BLaER1 (cell line): ENCODE data around the gene CAD.

Experiments used
- H3K27ac ChIP-seq: shearing (Covaris generic); formaldehyde crosslinking; 2 replicates; pipeline ENCODE4 v1.8.1; 2022
- H3K27me3 ChIP-seq: shearing (Covaris generic); formaldehyde crosslinking; 2 replicates; pipeline ENCODE4 v1.8.1; 2022
- H3K36me3 ChIP-seq: shearing (Covaris generic); formaldehyde crosslinking; 2 replicates; pipeline ENCODE4 v1.8.1; 2022
- H3K4me1 ChIP-seq: shearing (Covaris generic); formaldehyde crosslinking; 2 replicates; pipeline ENCODE4 v1.8.1; 2022
- H3K4me2 ChIP-seq: shearing (Covaris generic); formaldehyde crosslinking; 2 replicates; pipeline ENCODE4 v1.8.1; 2022
- H3K4me3 ChIP-seq: shearing (Covaris generic); formaldehyde crosslinking; 2 replicates; pipeline ENCODE4 v1.8.1; 2022
- H3K9ac ChIP-seq: shearing (Covaris generic); formaldehyde crosslinking; 2 replicates; pipeline ENCODE4 v1.8.1; 2022
- H3K9me3 ChIP-seq: shearing (Covaris generic); formaldehyde crosslinking; 2 replicates; pipeline ENCODE4 v1.8.1; 2022
- H4K20me1 ChIP-seq: shearing (Covaris generic); formaldehyde crosslinking; 2 replicates; pipeline ENCODE4 v1.8.1; 2022
- Cebpa-rat ChIP-seq: shearing (Covaris generic); IDR thresholded peaks from 2 replicates; pipeline ENCODE4 v1.8.1; 2022

The CAD gene

GRCh38 chr2:27240406-27240805 lies 23.2 kb downstream of the CAD start:
- no peak overlapping the region for H3K27ac ChIP-seq
- H3K4me3 ChIP-seq = no peak overlapping the region
- H3K36me3 ChIP-seq = peaks cover 100% of the 10 kb centered on the region
- H3K4me2 ChIP-seq = no peak overlapping the region
- H3K9ac ChIP-seq = no peak overlapping the region
- TF ChIP-seq Cebpa-rat = no peak
- peaks cover 10% of the 10 kb centered on the region; the same call in 1 of the 2 replicates for H4K20me1 ChIP-seq
- peaks cover 17% of the 10 kb centered on the region for H3K4me1 ChIP-seq
- no peaks in the 10 kb centered on the region for H3K27me3 ChIP-seq
- H3K9me3 ChIP-seq = no peaks in the 10 kb centered on the region

GRCh38 chr2:27241761-27242613 lies 24.8 kb downstream of the CAD start:
- no peaks in the 10 kb centered on the region for H3K9me3 ChIP-seq
- no peak for TF ChIP-seq Cebpa-rat
- H3K4me2 ChIP-seq = peak overlapping the region; percentile 71
- H3K9ac ChIP-seq = peak overlapping the region; percentile 58; the same call in 1 of the 2 replicates
- peaks cover 84% of the 10 kb centered on the region for H3K36me3 ChIP-seq
- peaks cover 10% of the 10 kb centered on the region; the same call in 1 of the 2 replicates for H4K20me1 ChIP-seq
- H3K4me3 ChIP-seq = no peak overlapping the region
- H3K27ac ChIP-seq = peak overlapping the region; percentile 50
- H3K27me3 ChIP-seq = no peaks in the 10 kb centered on the region
- peaks cover 17% of the 10 kb centered on the region for H3K4me1 ChIP-seq

- no peaks in the 10 kb centered on the region for H3K9me3 ChIP-seq
- H3K27ac ChIP-seq = peak overlapping the region; percentile 50
- TF ChIP-seq Cebpa-rat = no peak
- no peak overlapping the region for H3K4me3 ChIP-seq
- peaks cover 10% of the 10 kb centered on the region; the same call in 1 of the 2 replicates for H4K20me1 ChIP-seq
- H3K36me3 ChIP-seq = peaks cover 78% of the 10 kb centered on the region
- no peak overlapping the region for H3K9ac ChIP-seq
- H3K4me2 ChIP-seq = peak overlapping the region; percentile 71
- H3K27me3 ChIP-seq = no peaks in the 10 kb centered on the region
- peaks cover 17% of the 10 kb centered on the region for H3K4me1 ChIP-seq
Observed at GRCh38 chr2:27242614-27242951, 25.4 kb downstream of the CAD start.

- Histone ChIP-seq H4K20me1 (peaks cover 10% of the 10 kb centered on the region; the same call in 1 of the 2 replicates), H3K36me3 (peaks cover 68% of the 10 kb centered on the region)
Observed at GRCh38 chr2:27243391-27244130, 26.4 kb downstream of the CAD start.

GRCh38 chr2:27245116-27245515 lies 27.9 kb downstream of the CAD start:
- no peaks in the 10 kb centered on the region; the same call in 1 of the 2 replicates for H3K27me3 ChIP-seq
- peaks cover 33% of the 10 kb centered on the region for H3K4me1 ChIP-seq
- no peaks in the 10 kb centered on the region for H3K9me3 ChIP-seq
- no peak for TF ChIP-seq Cebpa-rat
- H3K9ac ChIP-seq = no peak overlapping the region
- peaks cover 53% of the 10 kb centered on the region for H3K36me3 ChIP-seq
- H3K4me3 ChIP-seq = no peak overlapping the region
- no peak overlapping the region for H3K4me2 ChIP-seq
- no peak overlapping the region for H3K27ac ChIP-seq
- peaks cover 10% of the 10 kb centered on the region; the same call in 1 of the 2 replicates for H4K20me1 ChIP-seq

More at GRCh38 chr2:27243391-27244130, 26.4 kb downstream of the CAD start:
- TF ChIP-seq Cebpa-rat = no peak
- Histone ChIP-seq H3K27me3 (no peaks in the 10 kb centered on the region), H3K9ac (no peak overlapping the region), H3K27ac (no peak overlapping the region), H3K4me1 (peaks cover 17% of the 10 kb centered on the region), H3K4me3 (no peak overlapping the region), H3K4me2 (no peak overlapping the region), H3K9me3 (no peaks in the 10 kb centered on the region)

- Histone ChIP-seq H3K4me3 (no peak overlapping the region), H3K9ac (no peak overlapping the region), H3K4me1 (peaks cover 38% of the 10 kb centered on the region), H3K4me2 (no peak overlapping the region), H3K36me3 (peaks cover 48% of the 10 kb centered on the region), H4K20me1 (peaks cover 10% of the 10 kb centered on the region; the same call in 1 of the 2 replicates), H3K9me3 (no peaks in the 10 kb centered on the region), H3K27ac (no peak overlapping the region), H3K27me3 (no peaks in the 10 kb centered on the region; the same call in 1 of the 2 replicates)
- no peak for TF ChIP-seq Cebpa-rat
Observed at GRCh38 chr2:27245626-27246025, 28.5 kb downstream of the CAD start.

- no peaks in the 10 kb centered on the region; the same call in 1 of the 2 replicates for H4K20me1 ChIP-seq
- peaks cover 25% of the 10 kb centered on the region for H3K36me3 ChIP-seq
- H3K27me3 ChIP-seq = no peaks in the 10 kb centered on the region; the same call in 1 of the 2 replicates
- no peak overlapping the region for H3K9ac ChIP-seq
- H3K4me3 ChIP-seq = no peak overlapping the region
- H3K9me3 ChIP-seq = no peaks in the 10 kb centered on the region
- no peak for TF ChIP-seq Cebpa-rat
- H3K4me1 ChIP-seq = peaks cover 35% of the 10 kb centered on the region
- H3K27ac ChIP-seq = no peak overlapping the region
- no peak overlapping the region for H3K4me2 ChIP-seq
Observed at GRCh38 chr2:27247893-27248292, 30.7 kb downstream of the CAD start.

- Histone ChIP-seq H3K4me1 (peaks cover 35% of the 10 kb centered on the region), H3K27me3 (no peaks in the 10 kb centered on the region; the same call in 1 of the 2 replicates), H4K20me1 (no peaks in the 10 kb centered on the region), H3K36me3 (peaks cover 11% of the 10 kb centered on the region), H3K4me2 (peak overlapping the region; percentile 74), H3K9me3 (no peaks in the 10 kb centered on the region), H3K9ac (no peak overlapping the region), H3K4me3 (no peak overlapping the region), H3K27ac (no peak overlapping the region)
- no peak for TF ChIP-seq Cebpa-rat
Observed at GRCh38 chr2:27249159-27249890, 32.2 kb downstream of the CAD start.

- H3K27me3 ChIP-seq = no peaks in the 10 kb centered on the region; the same call in 1 of the 2 replicates
- no peak overlapping the region for H3K9ac ChIP-seq
- peak overlapping the region; percentile 74 for H3K4me2 ChIP-seq
- no peak for TF ChIP-seq Cebpa-rat
- H3K4me3 ChIP-seq = no peak overlapping the region
- no peaks in the 10 kb centered on the region for H4K20me1 ChIP-seq
- H3K4me1 ChIP-seq = peaks cover 35% of the 10 kb centered on the region
- no peak overlapping the region for H3K27ac ChIP-seq
- H3K9me3 ChIP-seq = no peaks in the 10 kb centered on the region
- peaks cover 3% of the 10 kb centered on the region for H3K36me3 ChIP-seq
Observed at GRCh38 chr2:27249891-27250651, 32.9 kb downstream of the CAD start.
